Osteoblast (primary cell): ENCODE measurements around the gene MBTPS1. TPM values are rescaled to one million over a fixed set of nuclear protein-coding genes. Genes with fewer than 3 reads are reported as not detected.

ENCODE experiments used
- DNase-seq: peaks from one replicate; pipeline ENCODE4 v3.0.0; 2011; ENCODE audit warnings: low spot score, mixed read lengths; ENCODE audit not compliant: insufficient read length; ENCODE audit errors: missing footprints
- H2AFZ ChIP-seq: 2 replicates; pipeline ENCODE4 v1.6.0; 2011; ENCODE audit warnings: mild to moderate bottlenecking, low read length
- H3K27ac ChIP-seq: 2 replicates; pipeline ENCODE4 v1.5.1; 2011; ENCODE audit warnings: mild to moderate bottlenecking, low read depth, low read length, moderate library complexity
- H3K27me3 ChIP-seq: 2 replicates; pipeline ENCODE4 v1.6.0; 2012; ENCODE audit warnings: mild to moderate bottlenecking, control low read depth, inconsistent platforms, low read length, moderate library complexity; ENCODE audit not compliant: insufficient read depth
- H3K36me3 ChIP-seq: 2 replicates; pipeline ENCODE4 v1.5.1; 2011; ENCODE audit warnings: mild to moderate bottlenecking, low read length, control low read depth, moderate library complexity; ENCODE audit not compliant: insufficient read depth
- H3K4me1 ChIP-seq: 2 replicates; pipeline ENCODE4 v1.5.1; 2011; ENCODE audit warnings: mild to moderate bottlenecking, low read length, control low read depth, moderate library complexity; ENCODE audit not compliant: insufficient read depth
- H3K4me2 ChIP-seq: 2 replicates; pipeline ENCODE4 v1.6.0; 2011; ENCODE audit warnings: mild to moderate bottlenecking, low read length; ENCODE audit not compliant: insufficient read depth
- H3K4me3 ChIP-seq: fragments of 200-600 bp; sonication (generic); 3 replicates; pipeline ENCODE4 v1.5.1; 2012; ENCODE audit warnings: mild to moderate bottlenecking, low read length, inconsistent platforms; ENCODE audit not compliant: insufficient read depth
- H3K79me2 ChIP-seq: 2 replicates; pipeline ENCODE4 v1.6.0; 2012; ENCODE audit warnings: mild to moderate bottlenecking, low read length, control low read depth, inconsistent platforms; ENCODE audit not compliant: insufficient read depth
- H3K9me3 ChIP-seq: 2 replicates; pipeline ENCODE4 v1.5.1; 2011; ENCODE audit warnings: low read depth, low read length, control low read depth
- H4K20me1 ChIP-seq: 2 replicates; pipeline ENCODE4 v1.6.0; 2012; ENCODE audit warnings: mild to moderate bottlenecking, low read length, control low read depth; ENCODE audit not compliant: insufficient read depth
- total RNA-seq: library from RNA; depleted of rRNA; stranded (reverse); fragments of >200 nt; gene quantifications from 2 replicates; pipeline ENCODE4 v1.2.3, GENCODE V29; 2012
- TF ChIP-seq, protein P1 (sequence below): IDR thresholded peaks from 2 replicates; pipeline ENCODE4 v1.5.1; 2011; ENCODE audit warnings: mild to moderate bottlenecking, low read depth, low read length, moderate library complexity; ENCODE audit errors: extremely low read depth

Gene MBTPS1
- total RNA-seq, 1 donor = 114 TPM

- H3K36me3 ChIP-seq = peaks cover 66% of the 10 kb centered on the region
- no peak overlapping the region for H3K4me2 ChIP-seq
- no peaks in the 10 kb centered on the region for H3K4me1 ChIP-seq
- no peak overlapping the region for H2AFZ ChIP-seq
- no peaks in the 10 kb centered on the region for H3K79me2 ChIP-seq
- peaks cover 10% of the 10 kb centered on the region for H4K20me1 ChIP-seq
- no peaks in the 10 kb centered on the region for H3K27me3 ChIP-seq
- TF ChIP-seq, protein P1, sequence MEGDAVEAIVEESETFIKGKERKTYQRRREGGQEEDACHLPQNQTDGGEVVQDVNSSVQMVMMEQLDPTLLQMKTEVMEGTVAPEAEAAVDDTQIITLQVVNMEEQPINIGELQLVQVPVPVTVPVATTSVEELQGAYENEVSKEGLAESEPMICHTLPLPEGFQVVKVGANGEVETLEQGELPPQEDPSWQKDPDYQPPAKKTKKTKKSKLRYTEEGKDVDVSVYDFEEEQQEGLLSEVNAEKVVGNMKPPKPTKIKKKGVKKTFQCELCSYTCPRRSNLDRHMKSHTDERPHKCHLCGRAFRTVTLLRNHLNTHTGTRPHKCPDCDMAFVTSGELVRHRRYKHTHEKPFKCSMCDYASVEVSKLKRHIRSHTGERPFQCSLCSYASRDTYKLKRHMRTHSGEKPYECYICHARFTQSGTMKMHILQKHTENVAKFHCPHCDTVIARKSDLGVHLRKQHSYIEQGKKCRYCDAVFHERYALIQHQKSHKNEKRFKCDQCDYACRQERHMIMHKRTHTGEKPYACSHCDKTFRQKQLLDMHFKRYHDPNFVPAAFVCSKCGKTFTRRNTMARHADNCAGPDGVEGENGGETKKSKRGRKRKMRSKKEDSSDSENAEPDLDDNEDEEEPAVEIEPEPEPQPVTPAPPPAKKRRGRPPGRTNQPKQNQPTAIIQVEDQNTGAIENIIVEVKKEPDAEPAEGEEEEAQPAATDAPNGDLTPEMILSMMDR = peak; percentile 83
- no peak overlapping the region for H3K4me3 ChIP-seq
- peak; percentile 49 for DNase-seq
- no peaks in the 10 kb centered on the region for H3K9me3 ChIP-seq
- no peak overlapping the region for H3K27ac ChIP-seq
Measured at GRCh38 chr16:84065536-84066132, 51.1 kb downstream of the MBTPS1 start.

GRCh38 chr16:84063980-84064379, 52.8 kb downstream of the MBTPS1 start:
- Histone ChIP-seq H3K79me2 (no peaks in the 10 kb centered on the region), H3K4me1 (no peaks in the 10 kb centered on the region), H4K20me1 (peaks cover 10% of the 10 kb centered on the region), H3K4me3 (no peak overlapping the region), H3K4me2 (no peak overlapping the region), H2AFZ (no peak overlapping the region), H3K9me3 (no peaks in the 10 kb centered on the region), H3K27me3 (no peaks in the 10 kb centered on the region), H3K27ac (no peak overlapping the region), H3K36me3 (peaks cover 66% of the 10 kb centered on the region)
- TF ChIP-seq, protein P1 = no peak
- DNase-seq = no peak

GRCh38 chr16:84062734-84063640, 53.8 kb downstream of the MBTPS1 start:
- H3K9me3 ChIP-seq = no peaks in the 10 kb centered on the region
- TF ChIP-seq, protein P1 = peak; percentile 96
- H3K27me3 ChIP-seq = no peaks in the 10 kb centered on the region
- peak; percentile 97 for DNase-seq
- no peaks in the 10 kb centered on the region for H3K4me1 ChIP-seq
- H3K4me2 ChIP-seq = no peak overlapping the region
- H2AFZ ChIP-seq = no peak overlapping the region
- peaks cover 10% of the 10 kb centered on the region for H4K20me1 ChIP-seq
- H3K27ac ChIP-seq = no peak overlapping the region
- H3K36me3 ChIP-seq = peaks cover 65% of the 10 kb centered on the region
- no peaks in the 10 kb centered on the region for H3K79me2 ChIP-seq
- no peak overlapping the region for H3K4me3 ChIP-seq

DNA sequence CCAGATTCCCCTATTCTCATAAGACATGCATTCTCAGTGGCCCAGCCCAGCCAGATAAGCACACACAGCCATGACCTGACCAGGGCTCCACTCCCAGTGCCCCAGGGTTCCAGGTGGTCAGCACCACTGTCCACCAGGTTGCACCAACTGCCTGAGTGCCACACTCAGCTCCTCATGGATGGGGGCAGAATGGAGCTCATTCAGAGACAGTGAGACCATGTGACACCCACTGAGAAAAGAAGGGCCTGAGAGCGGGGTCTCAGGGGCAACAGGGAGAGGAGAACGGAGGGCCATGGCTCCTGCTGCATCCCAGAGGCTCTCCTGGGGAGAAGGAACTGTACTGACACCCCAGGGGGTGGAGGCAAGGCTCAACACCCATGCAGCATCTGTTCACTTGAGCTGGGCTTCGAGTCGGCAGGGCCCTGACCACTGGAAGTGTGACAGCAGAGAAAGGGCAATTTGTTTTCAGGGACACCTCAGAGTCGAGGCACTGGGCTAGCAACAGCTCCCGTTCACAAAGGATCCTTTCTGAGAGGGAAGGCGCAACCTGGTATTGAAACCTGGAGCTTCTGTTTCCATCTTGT, 55.4 kb downstream of the MBTPS1 start:
- DNase-seq = peak; percentile 6
- Histone ChIP-seq H4K20me1 (peaks cover 15% of the 10 kb centered on the region), H3K4me1 (no peaks in the 10 kb centered on the region), H3K79me2 (no peaks in the 10 kb centered on the region), H3K36me3 (peaks cover 67% of the 10 kb centered on the region), H2AFZ (no peak overlapping the region), H3K27me3 (no peaks in the 10 kb centered on the region), H3K4me2 (no peak overlapping the region), H3K9me3 (no peaks in the 10 kb centered on the region), H3K27ac (no peak overlapping the region), H3K4me3 (no peak overlapping the region)
- TF ChIP-seq, protein P1 = no peak
